Liver (tissue), 9 donors: ENCODE measurements around the gene C1R. TPM values are rescaled to one million over a fixed set of nuclear protein-coding genes. Genes with fewer than 3 reads are reported as not detected.
A peak's percentile ranks its signal among the peaks of the same experiment; 100 is the strongest.

Source experiments
- DNase-seq: peaks from one replicate; pipeline ENCODE4 v3.0.0-alpha.2; 2017; ENCODE audit warnings: low spot score
- H3K27ac ChIP-seq, 2 donors: one replicate each; pipeline ENCODE4 v1.7.0; 2013; ENCODE audit warnings: inconsistent platforms in 2 of 2, low read length in 2 of 2, control low read depth in 1 of 2, low read depth in 1 of 2, mild to moderate bottlenecking in 1 of 2
- H3K27me3 ChIP-seq, 4 donors: one replicate each; pipeline versions ENCODE4 v1.6.1 to v1.7.0; 2013; ENCODE audit warnings: low read length in 3 of 4, inconsistent platforms in 1 of 4, mild to moderate bottlenecking in 1 of 4, moderate library complexity in 1 of 4; ENCODE audit not compliant: control insufficient read depth in 4 of 4, insufficient read depth in 4 of 4
- H3K36me3 ChIP-seq, 4 donors: one replicate each; pipeline versions ENCODE4 v1.6.1 to v1.7.0; 2013; ENCODE audit warnings: low read length in 3 of 4, mild to moderate bottlenecking in 3 of 4, low read depth in 1 of 4, moderate library complexity in 1 of 4; ENCODE audit not compliant: control insufficient read depth in 4 of 4, insufficient read depth in 3 of 4
- H3K4me1 ChIP-seq, 4 donors: one replicate each; pipeline versions ENCODE4 v1.6.1 to v1.7.0; 2013; ENCODE audit warnings: low read length in 3 of 4, mild to moderate bottlenecking in 3 of 4, moderate library complexity in 1 of 4; ENCODE audit not compliant: control insufficient read depth in 4 of 4, insufficient read depth in 4 of 4
- H3K4me3 ChIP-seq, 3 donors: one replicate each; pipeline versions ENCODE4 v1.6.1 to v1.7.0; 2013; ENCODE audit warnings: low read length in 3 of 3, control low read depth in 1 of 3, low read depth in 1 of 3, mild to moderate bottlenecking in 1 of 3
- H3K9ac ChIP-seq, 2 donors: one replicate each; pipeline ENCODE4 v1.7.0; 2013; ENCODE audit warnings: low read length in 2 of 2, mild to moderate bottlenecking in 2 of 2, moderate library complexity in 2 of 2, control low read depth in 1 of 2, low read depth in 1 of 2
- H3K9me3 ChIP-seq, 4 donors: one replicate each; pipeline versions ENCODE4 v1.6.1 to v1.7.0; 2013; ENCODE audit warnings: low read length in 3 of 4; ENCODE audit not compliant: control insufficient read depth in 4 of 4
- ATF3 ChIP-seq: IDR thresholded peaks from 2 replicates; pipeline ENCODE4 v1.6.1; 2016; ENCODE audit warnings: antibody characterized with exemption
- CTCF ChIP-seq: fragments of 150-350 bp; IDR thresholded peaks from 2 replicates; pipeline ENCODE4 v1.5.1; 2017; ENCODE audit warnings: improper control_type of control experiment, low read depth, low read length; ENCODE audit not compliant: missing input control
- EGR1 ChIP-seq, 2 donors: IDR thresholded peaks; 2 replicates each; pipeline ENCODE4 v1.6.1; 2016 to 2018; ENCODE audit warnings: antibody characterized with exemption in 2 of 2, low read depth in 2 of 2
- FOXA1 ChIP-seq: IDR thresholded peaks from 2 replicates; pipeline ENCODE4 v1.6.1; 2016; ENCODE audit warnings: antibody characterized with exemption
- FOXA2 ChIP-seq: IDR thresholded peaks from 2 replicates; pipeline ENCODE4 v1.6.1; 2016; ENCODE audit warnings: antibody characterized with exemption
- GABPA ChIP-seq, 2 donors: IDR thresholded peaks in 1 of 2; conservative IDR thresholded peaks in 1 of 2; 2 replicates each; pipeline ENCODE4 v1.6.1; 2016; ENCODE audit warnings: antibody characterized with exemption in 2 of 2, mild to moderate bottlenecking in 1 of 2, moderate library complexity in 1 of 2
- HNF4A ChIP-seq, 2 donors: conservative IDR thresholded peaks; 2 replicates each; pipeline ENCODE4 v1.6.1; 2016; ENCODE audit warnings: antibody characterized with exemption in 2 of 2, mild to moderate bottlenecking in 2 of 2
- HNF4G ChIP-seq: IDR thresholded peaks from 2 replicates; pipeline ENCODE4 v1.6.1; 2016; ENCODE audit warnings: antibody characterized with exemption
- JUND ChIP-seq, 2 donors: IDR thresholded peaks; 2 replicates each; pipeline ENCODE4 v1.6.1; 2016; ENCODE audit warnings: antibody characterized with exemption in 2 of 2
- MAX ChIP-seq: IDR thresholded peaks from 2 replicates; pipeline ENCODE4 v1.6.1; 2016; ENCODE audit warnings: antibody characterized with exemption
- NR2F2 ChIP-seq: IDR thresholded peaks from 2 replicates; pipeline ENCODE4 v1.6.1; 2016; ENCODE audit warnings: antibody characterized with exemption
- RAD21 ChIP-seq, 2 donors: IDR thresholded peaks; 2 replicates each; pipeline ENCODE4 v1.6.1; 2016; ENCODE audit warnings: antibody characterized with exemption in 2 of 2, mild to moderate bottlenecking in 2 of 2
- RXRA ChIP-seq, 2 donors: IDR thresholded peaks; 2 replicates each; pipeline ENCODE4 v1.6.1; 2017 to 2018; ENCODE audit warnings: antibody characterized with exemption in 2 of 2, mild to moderate bottlenecking in 1 of 2
- SP1 ChIP-seq: IDR thresholded peaks from 2 replicates; pipeline ENCODE4 v1.6.1; 2018; ENCODE audit warnings: antibody characterized with exemption, mild to moderate bottlenecking
- TAF1 ChIP-seq: conservative IDR thresholded peaks from 2 replicates; pipeline ENCODE4 v1.6.1; 2016; ENCODE audit warnings: antibody characterized with exemption, mild to moderate bottlenecking
- YY1 ChIP-seq: IDR thresholded peaks from 2 replicates; pipeline ENCODE4 v1.6.1; 2016; ENCODE audit warnings: antibody characterized with exemption, mild to moderate bottlenecking
- ZBTB33 ChIP-seq: IDR thresholded peaks from 2 replicates; pipeline ENCODE4 v1.6.1; 2016; ENCODE audit warnings: antibody characterized with exemption
- WGBS: extraction: QIAGEN DNeasy Blood & Tissue Kit; methylation state at CpG from one replicate; pipeline ENCODE4 v1.1.7; 2013; 5-methylcytosine and 5-hydroxymethylcytosine counted together
- polyA plus RNA-seq, 2 donors: library from polyadenylated mRNA; stranded (reverse) in 1 of 2; unstranded in 1 of 2; fragments of 200-250 nt in 1 of 2; fragments of >200 nt in 1 of 2; fragmentation: Nextera tagmentation in 1 of 2; extraction: Ambion mirVana in 1 of 2; gene quantifications; one replicate each; pipeline versions ENCODE4 v1.2.1 to v1.2.3, GENCODE V29; 2013 to 2015
- total RNA-seq, 2 donors: library from RNA; depleted of rRNA; stranded (reverse); fragments of >200 nt; gene quantifications; one replicate each; pipeline ENCODE4 v1.2.3, GENCODE V29; 2014
- TF ChIP-seq, protein P1 (sequence below): IDR thresholded peaks from 2 replicates; pipeline ENCODE4 v1.6.1; 2016; ENCODE audit warnings: antibody characterized with exemption, mild to moderate bottlenecking
- donor health status: healthy.
- donor health status: healthy.
- donor health status: healthy.
- donor health status: healthy.
- donor health status: healthy.

Gene C1R
- total and polyA plus RNA-seq, 4 donors = 211 to 1,822 (median 1,153) TPM

- TF ChIP-seq, protein P1, sequence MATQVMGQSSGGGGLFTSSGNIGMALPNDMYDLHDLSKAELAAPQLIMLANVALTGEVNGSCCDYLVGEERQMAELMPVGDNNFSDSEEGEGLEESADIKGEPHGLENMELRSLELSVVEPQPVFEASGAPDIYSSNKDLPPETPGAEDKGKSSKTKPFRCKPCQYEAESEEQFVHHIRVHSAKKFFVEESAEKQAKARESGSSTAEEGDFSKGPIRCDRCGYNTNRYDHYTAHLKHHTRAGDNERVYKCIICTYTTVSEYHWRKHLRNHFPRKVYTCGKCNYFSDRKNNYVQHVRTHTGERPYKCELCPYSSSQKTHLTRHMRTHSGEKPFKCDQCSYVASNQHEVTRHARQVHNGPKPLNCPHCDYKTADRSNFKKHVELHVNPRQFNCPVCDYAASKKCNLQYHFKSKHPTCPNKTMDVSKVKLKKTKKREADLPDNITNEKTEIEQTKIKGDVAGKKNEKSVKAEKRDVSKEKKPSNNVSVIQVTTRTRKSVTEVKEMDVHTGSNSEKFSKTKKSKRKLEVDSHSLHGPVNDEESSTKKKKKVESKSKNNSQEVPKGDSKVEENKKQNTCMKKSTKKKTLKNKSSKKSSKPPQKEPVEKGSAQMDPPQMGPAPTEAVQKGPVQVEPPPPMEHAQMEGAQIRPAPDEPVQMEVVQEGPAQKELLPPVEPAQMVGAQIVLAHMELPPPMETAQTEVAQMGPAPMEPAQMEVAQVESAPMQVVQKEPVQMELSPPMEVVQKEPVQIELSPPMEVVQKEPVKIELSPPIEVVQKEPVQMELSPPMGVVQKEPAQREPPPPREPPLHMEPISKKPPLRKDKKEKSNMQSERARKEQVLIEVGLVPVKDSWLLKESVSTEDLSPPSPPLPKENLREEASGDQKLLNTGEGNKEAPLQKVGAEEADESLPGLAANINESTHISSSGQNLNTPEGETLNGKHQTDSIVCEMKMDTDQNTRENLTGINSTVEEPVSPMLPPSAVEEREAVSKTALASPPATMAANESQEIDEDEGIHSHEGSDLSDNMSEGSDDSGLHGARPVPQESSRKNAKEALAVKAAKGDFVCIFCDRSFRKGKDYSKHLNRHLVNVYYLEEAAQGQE = no peak
- TF ChIP-seq GABPA (IDR thresholded peaks at IDR 0.05 in 1 of 2, conservative IDR thresholded peaks at IDR 0.05 in 1 of 2) (no peak), MAX (no peak), RXRA (IDR thresholded peaks at IDR 0.05) (no peak), NR2F2 (no peak), HNF4G (no peak), FOXA2 (no peak)
Observed at GRCh38 chr12:7129287-7129871, 37.1 kb upstream of the C1R start (continued).

GRCh38 chr12:7128681-7129286, 36.5 kb upstream of the C1R start, which contains the start of gene RBP5:
TSS of gene RBP5 (minus strand) at chr12:7128889. CDS start at chr12:7128775, 114 bp downstream.
- H3K4me1 ChIP-seq = peaks cover 1 to 53% (median 34%) of the 10 kb centered on the region in 4 donors
- H3K4me3 ChIP-seq = peak within 1 kb of the TSS; percentile 57 to 88 (median 80)
- TF ChIP-seq FOXA2 (no peak), CTCF (no peak), RXRA (IDR thresholded peaks at IDR 0.05) (peak in 1 of 2 donors; percentile 76), ATF3 (no peak), NR2F2 (no peak), EGR1 (IDR thresholded peaks at IDR 0.05; ENCODE audit: low read depth in 2 of 2) (peak in 1 of 2 donors; percentile 30), HNF4A (conservative IDR thresholded peaks at IDR 0.05) (peak; percentile 81 to 82), SP1 (peak; percentile 63), FOXA1 (no peak), TAF1 (peak; percentile 80), RAD21 (IDR thresholded peaks at IDR 0.05) (no peak), HNF4G (peak; percentile 56), JUND (IDR thresholded peaks at IDR 0.05) (peak in 1 of 2 donors; percentile 57), YY1 (no peak), ZBTB33 (no peak), MAX (no peak), GABPA (IDR thresholded peaks at IDR 0.05 in 1 of 2, conservative IDR thresholded peaks at IDR 0.05 in 1 of 2) (no peak)
- TF ChIP-seq, protein P1 = peak; percentile 40
- 29% methylated on average over 7 of the region's 7 CpGs for WGBS
- H3K27ac ChIP-seq = peak within 1 kb of the TSS; percentile 83 to 89
- no peaks in the 10 kb centered on the region for H3K27me3 ChIP-seq
- peak within 1 kb of the TSS; percentile 71 to 83 for H3K9ac ChIP-seq
- peaks cover 0 to 4% (median 3%) of the 10 kb centered on the region in 4 donors for H3K36me3 ChIP-seq
- no peaks in the 10 kb centered on the region for H3K9me3 ChIP-seq
- no peak for DNase-seq
